Endothelial cell of umbilical vein (primary cell): ENCODE results near the gene CDC40. TPM values are rescaled to one million over a fixed set of nuclear protein-coding genes. Genes with fewer than 3 reads are reported as not detected.

ENCODE experiments used
- BruUV-seq: library from RNA; stranded (reverse); fragments of 400-500 nt; replicated peaks from 2 replicates; lab custom pipeline; 2021; lab: Mats Ljungman, UMichigan
- CTCF ChIA-PET: fragments of 300-600, 350-600 bp; sonication (Branson Sonifier 250); formaldehyde crosslinking; loops from one replicate; lab custom pipeline; 2021; ENCODE audit warnings: antibody characterized with exemption, inconsistent platforms; lab: Charles Lee
- POLR2A ChIA-PET: fragments of 300-600, 350-600 bp; sonication (Branson Sonifier 250); formaldehyde crosslinking; loops from one replicate; lab custom pipeline; 2021; ENCODE audit warnings: antibody characterized with exemption, inconsistent platforms; lab: Charles Lee
- DNase-seq: peaks from one replicate; pipeline ENCODE4 v3.0.0-alpha.2; 2011; ENCODE audit warnings: low read depth, low spot score
- FAIRE-seq: peaks from 2 replicates; lab custom pipeline; 2011; peaks lifted over from hg19 to GRCh38; lab: Jason Lieb, UNC
- H2AFZ ChIP-seq: 2 replicates; pipeline ENCODE4 v1.6.0; 2012; ENCODE audit warnings: low read depth, low read length, control low read depth, inconsistent platforms
- H3K27ac ChIP-seq: 2 replicates; pipeline ENCODE4 v1.5.1; 2011; ENCODE audit warnings: low read depth, mild to moderate bottlenecking, control low read depth, low read length, moderate library complexity; ENCODE audit not compliant: insufficient read depth
- H3K27me3 ChIP-seq, 2 experiments: 2 replicates each; pipeline versions ENCODE4 v1.6.0 to v1.6.1; 2011; ENCODE audit warnings: low read length in 2 of 2, mixed read lengths in 1 of 2; ENCODE audit not compliant: control insufficient read depth in 2 of 2, insufficient read depth in 2 of 2
- H3K36me3 ChIP-seq, 2 experiments: 2 replicates in 1 of 2; 3 replicates in 1 of 2; pipeline ENCODE4 v1.5.1; 2011; ENCODE audit warnings: low read length in 2 of 2, mild to moderate bottlenecking in 1 of 2, moderate library complexity in 1 of 2; ENCODE audit not compliant: control insufficient read depth in 2 of 2, insufficient read depth in 2 of 2; ENCODE audit errors: extremely low read depth in 1 of 2
- H3K4me1 ChIP-seq: 3 replicates; pipeline ENCODE4 v1.5.1; 2011; ENCODE audit warnings: mild to moderate bottlenecking, low read length; ENCODE audit not compliant: control insufficient read depth, insufficient read depth; ENCODE audit errors: extremely low read depth
- H3K4me2 ChIP-seq: 2 replicates; pipeline ENCODE4 v1.6.1; 2011; ENCODE audit warnings: low read length, control low read depth, mixed read lengths; ENCODE audit not compliant: insufficient read depth
- H3K4me3 ChIP-seq, 3 experiments: fragments of 200-600 bp in 1 of 3; sonication (generic), shearing (Covaris generic) in 1 of 3; replicated peaks in 1 of 3; 2 replicates each; pipeline ENCODE4 v1.5.1; 2011 to 2016; ENCODE audit warnings: control low read depth in 3 of 3, low read length in 3 of 3, mild to moderate bottlenecking in 2 of 3, inconsistent platforms in 1 of 3, low read depth in 1 of 3, moderate library complexity in 1 of 3; ENCODE audit not compliant: insufficient read depth in 1 of 3
- H3K79me2 ChIP-seq: 2 replicates; pipeline ENCODE4 v1.6.0; 2012; ENCODE audit warnings: low read length, inconsistent platforms; ENCODE audit not compliant: control insufficient read depth, insufficient read depth
- H3K9ac ChIP-seq: replicated peaks from 2 replicates; pipeline ENCODE3; 2011; ENCODE audit warnings: low read length, control low read depth; ENCODE audit not compliant: insufficient read depth; ENCODE audit errors: extremely low read depth
- H3K9me1 ChIP-seq: replicated peaks from 3 replicates; pipeline ENCODE4 v1.6.0; 2011; ENCODE audit warnings: mild to moderate bottlenecking, low read length; ENCODE audit not compliant: control insufficient read depth, insufficient read depth; ENCODE audit errors: extremely low read depth
- H3K9me3 ChIP-seq: replicated peaks from 2 replicates; pipeline ENCODE4 v1.5.1; 2012; ENCODE audit warnings: low read length, inconsistent platforms; ENCODE audit not compliant: control insufficient read depth, insufficient read depth
- H4K20me1 ChIP-seq: replicated peaks from 2 replicates; pipeline ENCODE3; 2011; ENCODE audit warnings: mild to moderate bottlenecking, low read length; ENCODE audit not compliant: control insufficient read depth, insufficient read depth; ENCODE audit errors: extremely low read depth
- EZH2 ChIP-seq: IDR thresholded peaks from 2 replicates; pipeline ENCODE4 v1.6.1; 2012; ENCODE audit warnings: borderline replicate concordance, low read depth, mild to moderate bottlenecking, moderate library complexity, low read length, inconsistent platforms; ENCODE audit not compliant: severe bottlenecking
- FOS ChIP-seq: IDR thresholded peaks from 2 replicates; pipeline ENCODE4 v1.6.1; 2011; ENCODE audit warnings: mild to moderate bottlenecking, low read length, moderate library complexity, borderline replicate concordance; ENCODE audit not compliant: insufficient read depth
- GATA2 ChIP-seq: IDR thresholded peaks from 2 replicates; pipeline ENCODE4 v1.7.0; 2011; ENCODE audit warnings: low read depth, mild to moderate bottlenecking, moderate library complexity, mixed read lengths, low read length; ENCODE audit not compliant: insufficient read length, insufficient read depth
- JUN ChIP-seq: IDR thresholded peaks from 2 replicates; pipeline ENCODE4 v1.6.1; 2011; ENCODE audit warnings: borderline replicate concordance, low read depth; ENCODE audit not compliant: insufficient read length, insufficient read depth
- MYC ChIP-seq: IDR thresholded peaks from one replicate; pipeline ENCODE4 v1.6.1; 2011; ENCODE audit warnings: mild to moderate bottlenecking, low read depth, low read length
- POLR2A ChIP-seq: IDR thresholded peaks from 2 replicates; pipeline ENCODE4 v1.6.1; 2012; ENCODE audit warnings: low read depth, mild to moderate bottlenecking, control low read depth, low read length
- POLR2AphosphoS5 ChIP-seq: IDR thresholded peaks from 2 replicates; pipeline ENCODE4 v1.6.1; 2012; ENCODE audit warnings: low read depth, mild to moderate bottlenecking, control low read depth, low read length, moderate library complexity; ENCODE audit not compliant: insufficient read depth
- dilution Hi-C: fragments of 300-500 bp; cut with MboI; formaldehyde crosslinking; loops from one replicate; pipeline ENCODE4 v1.15.0; 2019; ENCODE audit warnings: low sequenced_read_pairs; ENCODE audit not compliant: extremely low pct_ligation_motif_present
- intact Hi-C: fragments of 100-400 bp; cut with micrococcal nuclease; formaldehyde crosslinking; loops from one replicate; pipeline ENCODE4 v1.10.0; 2022
- polyA plus RNA-seq, 4 experiments: library from polyadenylated mRNA; depleted of rRNA in 3 of 4; stranded (reverse) in 3 of 4; unstranded in 1 of 4; fragments of >200 nt; gene quantifications; 2 replicates each; pipeline versions ENCODE4 v1.2.1 to v1.2.3, GENCODE V29; 2011 to 2012; ENCODE audit warnings: missing spikeins in 1 of 4
- total RNA-seq: library from RNA; stranded (reverse); gene quantifications from 2 replicates; pipeline ENCODE4 v1.2.3, GENCODE V29; 2021
- TF ChIP-seq, protein P1 (sequence below): IDR thresholded peaks from 2 replicates; pipeline ENCODE4 v1.6.1; 2011; ENCODE audit not compliant: insufficient read depth, insufficient read length
- TF ChIP-seq, protein P2 (sequence below), 2 donors: IDR thresholded peaks; 1 replicate in 1 of 2; 2 replicates in 1 of 2; pipeline ENCODE4 v1.5.1; 2011; ENCODE audit warnings: low read length in 2 of 2, mild to moderate bottlenecking in 2 of 2, moderate library complexity in 2 of 2, control low read depth in 1 of 2, inconsistent platforms in 1 of 2, low read depth in 1 of 2; ENCODE audit not compliant: insufficient read depth in 1 of 2; ENCODE audit errors: extremely low read depth in 1 of 2

Gene CDC40
- total and polyA plus RNA-seq, 2 donors (not counting 3 experiments of a cell fraction or from before 2014, with no cell fraction given): 7.2 to 18.5 TPM

DNA sequence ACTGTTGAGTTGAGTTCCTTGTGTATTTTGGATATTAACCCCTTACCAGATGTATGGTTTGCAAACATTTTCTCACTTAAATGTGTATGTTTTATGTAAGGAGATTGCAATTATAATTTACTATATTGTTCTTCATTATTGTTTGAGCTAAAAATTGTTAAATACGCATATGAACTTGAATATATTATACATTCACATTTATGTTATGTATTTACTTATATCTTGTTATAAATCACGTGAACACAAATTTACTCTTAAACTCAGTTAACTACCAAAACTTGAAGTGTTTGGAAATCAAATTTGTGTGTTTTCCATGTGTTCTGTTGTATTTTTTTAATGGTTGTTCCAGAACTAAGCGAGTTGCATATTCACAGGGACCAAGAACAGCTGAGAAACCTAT is 18.3 kb downstream of the CDC40 start:
- H3K9me3 ChIP-seq: no peaks in the 10 kb centered on the region
- FAIRE-seq: no peak
- no peak overlapping the region for H3K9ac ChIP-seq
- intact Hi-C loops (no loop called here), dilution Hi-C loops (no loop called here)
- H3K27ac ChIP-seq: no peak overlapping the region
- ChIA-PET POLR2A (no interaction called here), CTCF (interaction anchor here (0.6 to 1.2 kb wide), 3 partner anchors 56 to 159 kb away, joined by 3 to 4 read pairs (median 3); no protein-coding TSS in a partner anchor)
- no peak for TF ChIP-seq MYC
- TF ChIP-seq POLR2A: no peak
- TF ChIP-seq FOS: no peak
- no peak for TF ChIP-seq JUN
- TF ChIP-seq, protein P1, sequence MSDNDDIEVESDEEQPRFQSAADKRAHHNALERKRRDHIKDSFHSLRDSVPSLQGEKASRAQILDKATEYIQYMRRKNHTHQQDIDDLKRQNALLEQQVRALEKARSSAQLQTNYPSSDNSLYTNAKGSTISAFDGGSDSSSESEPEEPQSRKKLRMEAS: no peak
- TF ChIP-seq, protein P2, sequence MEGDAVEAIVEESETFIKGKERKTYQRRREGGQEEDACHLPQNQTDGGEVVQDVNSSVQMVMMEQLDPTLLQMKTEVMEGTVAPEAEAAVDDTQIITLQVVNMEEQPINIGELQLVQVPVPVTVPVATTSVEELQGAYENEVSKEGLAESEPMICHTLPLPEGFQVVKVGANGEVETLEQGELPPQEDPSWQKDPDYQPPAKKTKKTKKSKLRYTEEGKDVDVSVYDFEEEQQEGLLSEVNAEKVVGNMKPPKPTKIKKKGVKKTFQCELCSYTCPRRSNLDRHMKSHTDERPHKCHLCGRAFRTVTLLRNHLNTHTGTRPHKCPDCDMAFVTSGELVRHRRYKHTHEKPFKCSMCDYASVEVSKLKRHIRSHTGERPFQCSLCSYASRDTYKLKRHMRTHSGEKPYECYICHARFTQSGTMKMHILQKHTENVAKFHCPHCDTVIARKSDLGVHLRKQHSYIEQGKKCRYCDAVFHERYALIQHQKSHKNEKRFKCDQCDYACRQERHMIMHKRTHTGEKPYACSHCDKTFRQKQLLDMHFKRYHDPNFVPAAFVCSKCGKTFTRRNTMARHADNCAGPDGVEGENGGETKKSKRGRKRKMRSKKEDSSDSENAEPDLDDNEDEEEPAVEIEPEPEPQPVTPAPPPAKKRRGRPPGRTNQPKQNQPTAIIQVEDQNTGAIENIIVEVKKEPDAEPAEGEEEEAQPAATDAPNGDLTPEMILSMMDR (IDR thresholded peaks at IDR 0.05; ENCODE audit: extremely low read depth in 1 of 2, insufficient read depth in 1 of 2, low read depth in 1 of 2, low read length in 2 of 2): no peak
- TF ChIP-seq GATA2: no peak
- no peak for TF ChIP-seq POLR2AphosphoS5
- TF ChIP-seq EZH2: no peak
- no peak for DNase-seq
- peaks cover 18% of the 10 kb centered on the region for H3K79me2 ChIP-seq
- H3K27me3 ChIP-seq: no peaks in the 10 kb centered on the region
- BruUV-seq: no TSS peak
- no peak overlapping the region for H3K4me3 ChIP-seq
- H2AFZ ChIP-seq: no peak overlapping the region
- H3K9me1 ChIP-seq: no peaks in the 10 kb centered on the region
- H4K20me1 ChIP-seq: peaks cover 3% of the 10 kb centered on the region
- H3K4me1 ChIP-seq: no peaks in the 10 kb centered on the region
- H3K36me3 ChIP-seq: peaks cover 0 to 2% of the 10 kb centered on the region in 2 experiments
- no peak overlapping the region for H3K4me2 ChIP-seq
